K562 (cell line): ENCODE measurements around the gene VSIG10L. TPM values are rescaled to one million over a fixed set of nuclear protein-coding genes. Genes with fewer than 3 reads are reported as not detected.

ENCODE experiments used
- ATAC-seq: fragments of 200-7000 bp; cut with Tn5 transposase; 3 replicates; pipeline ENCODE4 v1.9.1; 2020; ENCODE audit warnings: moderate library complexity
- BruUV-seq: library from RNA; stranded (reverse); fragments of 400-500 nt; replicated peaks from 2 replicates; lab custom pipeline; 2021; lab: Mats Ljungman, UMichigan
- CTCF ChIA-PET: fragments of 300-600 bp; formaldehyde crosslinking; extraction: SDS; loops from one replicate; lab custom pipeline; 2021; ENCODE audit warnings: low intra/inter-chr PET ratio; lab: Yijun Ruan, JAX
- POLR2A ChIA-PET: fragments of 300-600, 350-650 bp; sonication (Branson Sonifier 250); formaldehyde crosslinking; extraction: SDS; loops from one replicate; lab custom pipeline; 2021; ENCODE audit warnings: antibody characterized with exemption, inconsistent platforms; lab: Yijun Ruan, JAX
- DNase-seq, 4 experiments: peaks; one replicate each; pipeline versions ENCODE4 v3.0.0 to v3.0.0-alpha.2; 2011 to 2018; ENCODE audit warnings: low spot score in 3 of 4, mixed read lengths in 3 of 4; ENCODE audit errors: extremely low read depth in 1 of 4
- FAIRE-seq: peaks from 2 replicates; lab custom pipeline; 2011; peaks lifted over from hg19 to GRCh38; lab: Jason Lieb, UNC
- H2AFZ ChIP-seq: 2 replicates; pipeline ENCODE4 v1.6.0; 2011; ENCODE audit warnings: low read depth, low read length, control low read depth, inconsistent platforms
- H3K27ac ChIP-seq: fragments of 200-600 bp; 3 replicates; pipeline ENCODE4 v1.8.0; 2011; ENCODE audit warnings: low read depth, mild to moderate bottlenecking, control low read depth, inconsistent platforms, low read length, moderate library complexity, mixed read lengths; ENCODE audit errors: extremely low read depth
- H3K27me3 ChIP-seq, 2 experiments: fragments of 300-600 bp in 1 of 2; 2 replicates in 1 of 2; 3 replicates in 1 of 2; pipeline versions ENCODE4 v1.6.0 to v1.8.0; 2011; ENCODE audit warnings: inconsistent platforms in 2 of 2, low read length in 2 of 2, mild to moderate bottlenecking in 1 of 2, mixed read lengths in 1 of 2, moderate library complexity in 1 of 2; ENCODE audit not compliant: control insufficient read depth in 2 of 2, insufficient read depth in 2 of 2
- H3K36me3 ChIP-seq: fragments of 300-600 bp; 3 replicates; pipeline ENCODE4 v1.8.0; 2011; ENCODE audit warnings: mild to moderate bottlenecking, low read length, inconsistent platforms; ENCODE audit not compliant: control insufficient read depth, insufficient read depth
- H3K4me1 ChIP-seq, 2 experiments: fragments of 200-600 bp in 1 of 2; replicated peaks in 1 of 2; 2 replicates in 1 of 2; 3 replicates in 1 of 2; pipeline versions ENCODE4 v1.5.1 to v1.8.0; 2011; ENCODE audit warnings: inconsistent platforms in 2 of 2, low read length in 2 of 2, mild to moderate bottlenecking in 1 of 2, mixed read lengths in 1 of 2, moderate library complexity in 1 of 2; ENCODE audit not compliant: control insufficient read depth in 2 of 2, insufficient read depth in 2 of 2
- H3K4me2 ChIP-seq: 2 replicates; pipeline ENCODE4 v1.6.1; 2011; ENCODE audit warnings: low read length, control low read depth, inconsistent platforms, mixed read lengths; ENCODE audit not compliant: insufficient read depth
- H3K4me3 ChIP-seq: fragments of 200-600 bp; sonication (generic), shearing (Covaris generic); 2 replicates; pipeline ENCODE4 v1.5.1; 2016; ENCODE audit warnings: control low read depth, inconsistent platforms
- H3K79me2 ChIP-seq: fragments of 200-600 bp; 3 replicates; pipeline ENCODE4 v1.8.0; 2011; ENCODE audit warnings: low read length, inconsistent platforms; ENCODE audit not compliant: control insufficient read depth, insufficient read depth
- H3K9ac ChIP-seq, 2 experiments: 2 replicates each; pipeline versions ENCODE4 v1.6.0 to v1.6.1; 2011; ENCODE audit warnings: low read depth in 2 of 2, low read length in 2 of 2, control low read depth in 1 of 2, inconsistent platforms in 1 of 2, mild to moderate bottlenecking in 1 of 2, mixed read lengths in 1 of 2; ENCODE audit not compliant: insufficient read depth in 1 of 2
- H3K9me1 ChIP-seq: one replicate; pipeline ENCODE4 v1.6.0; 2011; ENCODE audit warnings: inconsistent platforms, mild to moderate bottlenecking, low read length, moderate library complexity; ENCODE audit not compliant: control insufficient read depth, insufficient read depth
- H3K9me3 ChIP-seq: replicated peaks from 2 replicates; pipeline ENCODE4 v1.5.1; 2011; ENCODE audit warnings: low read depth, low read length, inconsistent platforms; ENCODE audit not compliant: control insufficient read depth, insufficient read depth
- H4K20me1 ChIP-seq: replicated peaks from 2 replicates; pipeline ENCODE4 v1.6.1; 2011; ENCODE audit warnings: low read length, inconsistent platforms, mixed read lengths; ENCODE audit not compliant: control insufficient read depth, insufficient read depth
- ADNP ChIP-seq: fragments of 200-800 bp; sonication (Bioruptor generic); IDR thresholded peaks from 2 replicates; pipeline ENCODE4 v1.6.1; 2016; ENCODE audit warnings: missing genetic modification characterization, missing compliant biosample characterization
- C11orf30 ChIP-seq: fragments of 450-650 bp; IDR thresholded peaks from 2 replicates; pipeline ENCODE4 v1.6.1; 2016; ENCODE audit warnings: low read depth, mild to moderate bottlenecking
- CEBPB ChIP-seq: fragments of 450-650 bp; IDR thresholded peaks from 2 replicates; pipeline ENCODE4 v1.6.1; 2016; ENCODE audit warnings: missing genetic modification characterization, missing compliant biosample characterization
- GTF3C2 ChIP-seq: IDR thresholded peaks from 3 replicates; pipeline ENCODE4 v1.6.1; 2011; ENCODE audit warnings: borderline replicate concordance, mild to moderate bottlenecking, moderate library complexity; ENCODE audit not compliant: insufficient read length; ENCODE audit errors: extremely low read depth
- MAFF ChIP-seq: IDR thresholded peaks from 2 replicates; pipeline ENCODE4 v1.6.1; 2012; ENCODE audit warnings: low read length, improper control_type of control experiment
- MLLT1 ChIP-seq, 2 experiments: fragments of 450-650 bp; IDR thresholded peaks; 2 replicates each; pipeline ENCODE4 v1.6.1; 2016
- NONO ChIP-seq, 2 experiments: fragments of 200-400 bp in 1 of 2; fragments of 450-650 bp in 1 of 2; formaldehyde crosslinking in 1 of 2; IDR thresholded peaks; 2 replicates each; pipeline ENCODE4 v1.6.1; 2017; ENCODE audit warnings: low read depth in 2 of 2, mild to moderate bottlenecking in 2 of 2, moderate library complexity in 2 of 2, low read length in 1 of 2
- RNF219 ChIP-seq: fragments of 250-450 bp; sonication (Bioruptor Pico); IDR thresholded peaks from 2 replicates; pipeline ENCODE4 v1.5.0; 2022; ENCODE audit warnings: mild to moderate bottlenecking
- SNRNP70 ChIP-seq: fragments of 200-400 bp; formaldehyde crosslinking; optimal IDR thresholded peaks from 2 replicates; pipeline ENCODE3; 2017; ENCODE audit warnings: low read depth, low read length
- SPI1 ChIP-seq: IDR thresholded peaks from 2 replicates; pipeline ENCODE4 v1.6.1; 2011; ENCODE audit warnings: low read depth, low read length, control low read depth, borderline replicate concordance
- ZC3H4 ChIP-seq: sonication (generic); formaldehyde crosslinking; IDR thresholded peaks from 2 replicates; pipeline ENCODE4 v1.9.0; 2021; ENCODE audit warnings: missing genetic modification reagents, borderline replicate concordance
- ZNF24 ChIP-seq: fragments of 450-650 bp; IDR thresholded peaks from 2 replicates; pipeline ENCODE4 v1.6.1; 2016
- ZNF316 ChIP-seq: fragments of 450-650 bp; IDR thresholded peaks from 2 replicates; pipeline ENCODE4 v1.6.1; 2016
- WGBS: fragments of 100-300 bp; shearing (Covaris generic); methylation state at CpG from one replicate; pipeline ENCODE4 v1.1.6; 2016; ENCODE audit warnings: low coverage, mixed read lengths; ENCODE audit not compliant: insufficient coverage; ENCODE audit errors: missing lambda C conversion rate; 5-methylcytosine and 5-hydroxymethylcytosine counted together
- in situ Hi-C: fragments of 300-500 bp; cut with MboI; formaldehyde crosslinking; loops from 4 replicates; pipeline ENCODE4 v1.15.0; 2018; ENCODE audit warnings: inconsistent platforms, mixed read lengths
- intact Hi-C: fragments of 100-400 bp; cut with micrococcal nuclease; formaldehyde crosslinking; loops from 2 replicates; pipeline ENCODE4 v1.14.2; 2022
- polyA plus RNA-seq, 8 experiments: library from polyadenylated mRNA; depleted of rRNA in 4 of 8; stranded (reverse) in 5 of 8; unstranded in 3 of 8; fragments of >200 nt; fragmentation: Nextera tagmentation in 2 of 8; fragmentation: Illumina TruSeq in 1 of 8; extraction: Ambion mirVana in 2 of 8; extraction: Trizol in 1 of 8; gene quantifications; 2 replicates each; pipeline versions ENCODE4 v1.2.1 to v1.2.3, GENCODE V29; 2011 to 2014; ENCODE audit warnings: inconsistent platforms in 1 of 8, missing spikeins in 1 of 8
- total RNA-seq, 7 experiments: library from RNA; depleted of rRNA in 6 of 7; stranded (reverse); fragments of >200 nt in 6 of 7; fragmentation: Illumina TruSeq in 2 of 7; extraction: Trizol in 2 of 7; gene quantifications; 2 replicates each; pipeline versions ENCODE4 v1.2.1 to v1.2.3, GENCODE V29; 2011 to 2021; ENCODE audit warnings: low replicate concordance in 1 of 7

Gene VSIG10L
- total and polyA plus RNA-seq, 9 of the 15 experiments (the other 6 are each of a cell fraction or from before 2014, with no cell fraction given): 1.1 to 7.6 (median 2.2) TPM

GRCh38 chr19:51337861-51338562, 3.9 kb downstream of the VSIG10L start:
- H3K27me3 ChIP-seq: no peaks in the 10 kb centered on the region
- intact Hi-C loops (loop anchor here (1.0 to 5.0 kb wide), 4 partner anchors 42 to 469 kb away; no protein-coding TSS in a partner anchor), in situ Hi-C loops (loop anchor here (5.0 kb wide), 1 partner anchor 324 kb away; no protein-coding TSS in a partner anchor)
- no peak for ATAC-seq
- peak overlapping the region; percentile 58 to 72; a peak in 2 of 4 replicates for H3K9ac ChIP-seq
- no peaks in the 10 kb centered on the region for H4K20me1 ChIP-seq
- WGBS: 85% methylated on average over 14 of the region's 19 CpGs
- peak overlapping the region; percentile 76 for H3K27ac ChIP-seq
- DNase-seq: no peak
- POLR2A ChIA-PET: interaction anchor here (0.5 to 0.6 kb wide), 2 partner anchors 210 to 440 kb away, joined by 3 to 4 read pairs; no protein-coding TSS in a partner anchor
- H2AFZ ChIP-seq: peak overlapping the region; percentile 98
- TSS peak; percentile 61 for BruUV-seq
- no peaks in the 10 kb centered on the region for H3K79me2 ChIP-seq
- H3K9me3 ChIP-seq: no peaks in the 10 kb centered on the region
- FAIRE-seq: no peak
- peak overlapping the region; percentile 99 for H3K4me2 ChIP-seq
- H3K4me1 ChIP-seq: peaks cover 26 to 41% of the 10 kb centered on the region in 2 experiments; a peak in 4 of 5 replicates
- H3K36me3 ChIP-seq: no peaks in the 10 kb centered on the region
- no peak overlapping the region for H3K4me3 ChIP-seq
- no peaks in the 10 kb centered on the region for H3K9me1 ChIP-seq
- CTCF ChIA-PET: interaction anchor here (0.6 to 2.4 kb wide), 5 partner anchors 70 to 446 kb away, joined by 3 to 14 read pairs (median 4); no protein-coding TSS in a partner anchor
- TF ChIP-seq GTF3C2 (peak; percentile 47), SNRNP70 (no peak), MLLT1 (IDR thresholded peaks at IDR 0.05) (0 out of 4 replicates have a peak, but pooled peaks of 1 of the 2 experiments have one; percentile 19), RNF219 (no peak), C11orf30 (no peak), MAFF (no peak), ZNF24 (peak; percentile 87), ZNF316 (no peak), ADNP (tag) (peak; percentile 72; the same call in 1 of the 2 replicates), SPI1 (no peak), NONO (IDR thresholded peaks at IDR 0.05; ENCODE audit: low read depth in 2 of 2, low read length in 1 of 2) (no peak), ZC3H4 (CRISPR knock-in tag) (no peak), CEBPB (peak; percentile 7; the same call in 1 of the 2 replicates)
